ENCODE results near the gene TMSB15A. TPM values are rescaled to one million over a fixed set of nuclear protein-coding genes. Genes with fewer than 3 reads are reported as not detected.

Gene TMSB15A
- total RNA-seq (2014; rRNA removed; shearing (Covaris generic)), result 0.68 and 1.4 TPM in 2 replicates

DNA sequence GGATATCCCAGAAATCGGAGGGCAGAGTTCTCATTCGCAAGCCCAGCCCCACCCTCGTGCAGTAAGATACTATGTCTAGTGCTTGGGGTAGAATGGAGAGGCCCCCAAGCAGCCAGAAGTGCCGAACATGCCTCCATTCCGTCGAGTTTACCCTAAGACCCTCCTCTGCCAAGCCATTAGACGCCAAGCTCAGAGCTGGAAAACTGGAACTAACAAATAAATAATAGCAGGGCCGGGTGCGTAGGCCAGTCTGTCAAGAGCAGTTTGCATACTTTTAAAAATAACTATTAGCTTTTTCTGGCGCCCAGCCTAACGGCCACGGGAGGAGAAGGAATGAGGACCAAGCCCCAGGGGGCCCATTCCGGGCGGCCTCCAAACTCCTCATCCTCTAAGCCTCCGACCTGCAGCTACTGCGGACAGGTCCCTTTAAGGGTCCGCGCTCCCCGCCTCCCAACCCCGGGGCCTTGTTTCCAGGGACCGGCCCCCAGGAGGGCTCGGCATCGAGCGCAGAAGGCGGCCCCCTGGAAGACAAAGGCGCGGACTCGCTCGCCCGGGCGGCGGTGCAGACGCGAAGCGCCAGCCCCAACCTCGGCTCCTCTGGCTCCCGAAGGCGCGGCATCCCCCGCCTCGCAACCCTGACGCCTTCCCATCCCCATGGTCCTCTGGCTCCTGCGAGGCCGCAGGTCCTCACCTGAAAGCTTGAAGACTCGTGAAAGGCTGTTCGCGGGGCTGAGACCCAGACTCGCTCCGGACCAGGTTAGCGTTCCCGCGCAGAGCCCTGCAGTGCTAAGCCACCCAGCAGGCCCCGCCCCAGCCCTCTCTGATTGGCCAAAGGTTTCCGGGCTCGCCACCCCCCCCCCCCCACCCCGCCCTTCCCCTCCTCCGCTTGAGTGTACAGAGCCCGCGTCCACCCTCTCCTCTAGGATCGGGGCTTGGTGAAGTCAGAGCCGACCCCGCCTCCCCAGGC is at the start of gene TMSB15A:
Gene TMSB15A, minus strand, starts transcription at position 765 of the 967 bp plus-strand sequence.

GRCh38 chrX:102471762-102472220 is 44.7 kb downstream of the TMSB15A start, which contains the start of gene TCP11X2:
Gene TCP11X2, minus strand, starts transcription at chrX:102471812.

Other genes starting within 250 kb of the TMSB15A start
- 3.4 TPM in 1 of 2 replicates, not detected in the other for gene NXF2B, start 76.7 kb downstream of the TMSB15A start, total RNA-seq (2014; rRNA removed; shearing (Covaris generic))
- not detected in 2 replicates for gene TCP11X2, start 44.9 kb downstream of the TMSB15A start, total RNA-seq (2014; rRNA removed; shearing (Covaris generic))
- 9.6 and 13.6 TPM in 2 replicates for gene ARMCX5, start 82.8 kb upstream of the TMSB15A start, total RNA-seq (2014; rRNA removed; shearing (Covaris generic))
- gene GPRASP1, start 134.7 kb upstream of the TMSB15A start, total RNA-seq (2014; rRNA removed; shearing (Covaris generic)), result 0.11 and 0.61 TPM in 2 replicates
- gene GPRASP2, start 195.7 kb upstream of the TMSB15A start, total RNA-seq (2014; rRNA removed; shearing (Covaris generic)), result 2.8 and 3.5 TPM in 2 replicates
- gene GPRASP3, start 204.0 kb upstream of the TMSB15A start, total RNA-seq (2014; rRNA removed; shearing (Covaris generic)), result 0.19 and 0.23 TPM in 2 replicates